Measurements from ENCODE around the gene ACSM6. TPM values are rescaled to one million over a fixed set of nuclear protein-coding genes. Genes with fewer than 3 reads are reported as not detected.

The ACSM6 gene
- polyA plus RNA-seq, 1 donor (not counting 4 experiments of a cell fraction or from before 2014, with no cell fraction given), result not detected

DNA sequence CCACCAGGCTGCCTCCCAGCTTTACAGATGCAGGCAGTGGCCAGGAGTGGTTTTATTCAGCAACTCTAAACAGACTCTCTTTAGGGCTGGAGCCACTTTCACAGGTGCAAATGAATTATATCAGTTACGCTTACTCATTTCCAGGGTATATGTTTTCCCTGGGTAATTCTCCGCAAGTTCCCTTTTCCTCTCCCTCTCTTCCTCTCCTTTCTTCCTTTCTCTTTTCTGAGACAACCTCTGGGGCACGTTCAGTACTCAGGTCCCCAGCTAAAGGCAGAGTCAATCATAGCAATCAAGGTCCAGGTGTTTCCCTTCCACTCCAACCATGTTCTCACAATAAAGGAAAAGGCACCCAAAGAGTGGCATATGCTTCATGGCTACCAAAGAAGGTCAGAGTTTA is 55.4 kb downstream of the ACSM6 start:
- no peak for FAIRE-seq
- Histone ChIP-seq H3K27me3 (ENCODE audit: control insufficient read depth, extremely low read depth, insufficient read depth, low read length) (no peaks in the 10 kb centered on the region), H4K20me1 (ENCODE audit: control insufficient read depth, extremely low read depth, insufficient read depth, low read length) (no peaks in the 10 kb centered on the region), H3K4me2 (ENCODE audit: control insufficient read depth, extremely low read depth, insufficient read depth, low read depth, low read length) (no peak overlapping the region), H3K27ac (ENCODE audit: control insufficient read depth, insufficient read depth, low read length) (no peak overlapping the region), H3K4me3 (ENCODE audit: control insufficient read depth in 2 of 3, extremely low read depth in 1 of 3, insufficient read depth in 2 of 3, low read depth in 1 of 3, low read length in 3 of 3) (no peak overlapping the region), H3K9me3 (ENCODE audit: control insufficient read depth, low read depth, low read length) (no peaks in the 10 kb centered on the region), H3K4me1 (ENCODE audit: control insufficient read depth, extremely low read depth, insufficient read depth, low read length) (peaks cover 27% of the 10 kb centered on the region), H3K9me1 (ENCODE audit: control insufficient read depth, extremely low read depth, insufficient read depth, low read length) (no peaks in the 10 kb centered on the region), H3K36me3 (ENCODE audit: control insufficient read depth in 2 of 2, extremely low read depth in 1 of 2, insufficient read depth in 2 of 2, low read length in 2 of 2) (peaks cover 27 to 40% of the 10 kb centered on the region in 2 experiments), H3K9ac (ENCODE audit: control insufficient read depth, extremely low read depth, insufficient read depth, low read length) (no peak overlapping the region), H2AFZ (ENCODE audit: control insufficient read depth, low read length) (no peak overlapping the region), H3K79me2 (ENCODE audit: control insufficient read depth, insufficient read depth, low read length) (peaks cover 64% of the 10 kb centered on the region)
- DNase-seq (ENCODE audit: low read depth, low spot score), result no peak
- TF ChIP-seq EZH2 (IDR thresholded peaks at IDR 0.05; ENCODE audit: low read length), result no peak
- TF ChIP-seq, protein P1, sequence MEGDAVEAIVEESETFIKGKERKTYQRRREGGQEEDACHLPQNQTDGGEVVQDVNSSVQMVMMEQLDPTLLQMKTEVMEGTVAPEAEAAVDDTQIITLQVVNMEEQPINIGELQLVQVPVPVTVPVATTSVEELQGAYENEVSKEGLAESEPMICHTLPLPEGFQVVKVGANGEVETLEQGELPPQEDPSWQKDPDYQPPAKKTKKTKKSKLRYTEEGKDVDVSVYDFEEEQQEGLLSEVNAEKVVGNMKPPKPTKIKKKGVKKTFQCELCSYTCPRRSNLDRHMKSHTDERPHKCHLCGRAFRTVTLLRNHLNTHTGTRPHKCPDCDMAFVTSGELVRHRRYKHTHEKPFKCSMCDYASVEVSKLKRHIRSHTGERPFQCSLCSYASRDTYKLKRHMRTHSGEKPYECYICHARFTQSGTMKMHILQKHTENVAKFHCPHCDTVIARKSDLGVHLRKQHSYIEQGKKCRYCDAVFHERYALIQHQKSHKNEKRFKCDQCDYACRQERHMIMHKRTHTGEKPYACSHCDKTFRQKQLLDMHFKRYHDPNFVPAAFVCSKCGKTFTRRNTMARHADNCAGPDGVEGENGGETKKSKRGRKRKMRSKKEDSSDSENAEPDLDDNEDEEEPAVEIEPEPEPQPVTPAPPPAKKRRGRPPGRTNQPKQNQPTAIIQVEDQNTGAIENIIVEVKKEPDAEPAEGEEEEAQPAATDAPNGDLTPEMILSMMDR (optimal IDR thresholded peaks at IDR 0.05 in 1 of 3, IDR thresholded peaks at IDR 0.05 in 1 of 3, conservative IDR thresholded peaks at IDR 0.05 in 1 of 3; ENCODE audit: extremely low read depth in 1 of 3, insufficient read depth in 2 of 3, low read length in 3 of 3), result no peak
- dilution Hi-C loops (cut with MboI; ENCODE audit: extremely low pct_ligation_motif_present, low sequenced_read_pairs), result no loop called here

DNA sequence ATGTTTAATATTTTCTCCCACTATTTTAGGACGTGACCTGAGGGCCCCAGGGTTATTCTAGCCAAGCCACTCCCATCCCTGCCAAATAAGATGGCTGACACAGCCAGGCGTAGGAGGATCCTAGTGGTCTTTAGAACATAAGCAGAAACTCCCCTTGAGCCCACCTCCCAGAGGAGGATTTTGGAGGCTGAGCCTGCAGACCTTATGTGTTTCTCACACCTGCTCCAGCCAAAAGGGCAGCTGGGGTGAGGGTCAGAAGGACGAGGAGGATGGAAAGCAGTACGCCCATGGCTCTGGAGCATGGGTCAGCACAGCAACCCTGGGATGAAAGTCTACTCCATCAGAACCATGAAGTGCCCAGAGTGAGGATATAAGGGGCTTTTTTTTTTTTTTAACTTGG is 56.8 kb downstream of the ACSM6 start:
- Histone ChIP-seq H3K79me2 (ENCODE audit: control insufficient read depth, insufficient read depth, low read length) (peaks cover 71% of the 10 kb centered on the region), H3K36me3 (ENCODE audit: control insufficient read depth in 2 of 2, extremely low read depth in 1 of 2, insufficient read depth in 2 of 2, low read length in 2 of 2) (peaks cover 18 to 28% of the 10 kb centered on the region in 2 experiments)
- no peak for FAIRE-seq

More for the DNA sequence above, 56.8 kb downstream of the ACSM6 start:
- no peak overlapping the region for H3K9ac ChIP-seq (ENCODE audit: control insufficient read depth, extremely low read depth, insufficient read depth, low read length)
- no peak overlapping the region for H3K4me2 ChIP-seq (ENCODE audit: control insufficient read depth, extremely low read depth, insufficient read depth, low read depth, low read length)
- dilution Hi-C loops (cut with MboI; ENCODE audit: extremely low pct_ligation_motif_present, low sequenced_read_pairs), result no loop called here
- no peak overlapping the region for H3K27ac ChIP-seq (ENCODE audit: control insufficient read depth, insufficient read depth, low read length)
- no peaks in the 10 kb centered on the region for H3K27me3 ChIP-seq (ENCODE audit: control insufficient read depth, extremely low read depth, insufficient read depth, low read length)
- no peak overlapping the region for H2AFZ ChIP-seq (ENCODE audit: control insufficient read depth, low read length)
- no peaks in the 10 kb centered on the region for H4K20me1 ChIP-seq (ENCODE audit: control insufficient read depth, extremely low read depth, insufficient read depth, low read length)
- peaks cover 27% of the 10 kb centered on the region for H3K4me1 ChIP-seq (ENCODE audit: control insufficient read depth, extremely low read depth, insufficient read depth, low read length)
- H3K9me3 ChIP-seq (ENCODE audit: control insufficient read depth, low read depth, low read length), result no peaks in the 10 kb centered on the region
- no peak overlapping the region for H3K4me3 ChIP-seq (ENCODE audit: control insufficient read depth in 2 of 3, extremely low read depth in 1 of 3, insufficient read depth in 2 of 3, low read depth in 1 of 3, low read length in 3 of 3)
- no peaks in the 10 kb centered on the region for H3K9me1 ChIP-seq (ENCODE audit: control insufficient read depth, extremely low read depth, insufficient read depth, low read length)
- TF ChIP-seq, protein P1 (optimal IDR thresholded peaks at IDR 0.05 in 1 of 3, IDR thresholded peaks at IDR 0.05 in 1 of 3, conservative IDR thresholded peaks at IDR 0.05 in 1 of 3; ENCODE audit: extremely low read depth in 1 of 3, insufficient read depth in 2 of 3, low read length in 3 of 3), result no peak
- TF ChIP-seq EZH2 (IDR thresholded peaks at IDR 0.05; ENCODE audit: low read length), result no peak
- DNase-seq (ENCODE audit: low read depth, low spot score), result no peak
